ENCODE results near the gene DDX17.

DDX17 gene

GRCh38 chr22:38506118-38506962 is at the start of gene DDX17:
TSS of gene DDX17 (minus strand) at chr22:38506311.
- DNase-seq (ENCODE audit: low read depth) = peak; percentile 86

DNA sequence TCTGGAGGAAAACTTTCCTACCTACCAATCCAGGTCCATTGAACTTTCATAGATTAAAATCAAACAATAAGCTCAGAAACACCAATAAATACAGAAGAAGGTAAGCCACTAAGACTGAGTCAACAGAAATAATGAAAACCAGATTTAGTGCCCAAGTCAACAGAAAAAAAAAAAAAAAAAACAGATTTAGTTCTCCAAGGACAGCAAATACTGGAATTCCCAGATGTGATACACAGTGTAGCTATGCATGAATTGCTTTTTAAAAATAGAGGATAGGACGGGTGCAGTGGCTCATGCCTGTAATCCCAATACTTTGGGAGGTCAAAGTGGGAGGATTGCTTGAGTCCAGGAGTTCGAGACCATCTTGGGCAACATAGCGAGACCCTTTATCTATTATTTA is 48.2 kb upstream of the DDX17 start:
- no peak for DNase-seq (ENCODE audit: low read depth)

GRCh38 chr22:38549101-38549894 is 43.2 kb upstream of the DDX17 start:
- DNase-seq (ENCODE audit: low read depth) = no peak

DNA sequence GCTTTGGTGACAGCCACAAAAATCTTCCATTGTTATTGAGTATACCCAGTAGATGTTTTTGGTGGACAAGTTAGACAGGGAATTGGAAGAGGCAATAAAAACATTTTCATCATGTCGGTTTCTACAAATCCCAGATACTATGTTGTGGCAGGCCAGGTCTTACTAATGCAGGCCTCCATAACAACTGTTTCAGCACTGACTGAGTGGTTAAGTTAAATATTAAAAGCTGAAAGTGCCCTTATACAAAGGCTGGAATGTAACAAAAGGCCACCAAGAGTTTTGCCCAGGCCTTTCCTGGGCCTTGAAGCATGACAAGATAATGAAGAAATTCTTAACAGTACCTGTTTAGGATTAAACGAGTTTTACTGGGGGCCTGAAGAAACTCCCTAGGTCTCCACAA is 34.6 kb upstream of the DDX17 start:
- DNase-seq (ENCODE audit: low read depth) = no peak

GRCh38 chr22:38531251-38531938 is 25.3 kb upstream of the DDX17 start:
- no peak for DNase-seq (ENCODE audit: low read depth)

GRCh38 chr22:38524429-38524828 is 18.3 kb upstream of the DDX17 start:
- no peak for DNase-seq (ENCODE audit: low read depth)

DNA sequence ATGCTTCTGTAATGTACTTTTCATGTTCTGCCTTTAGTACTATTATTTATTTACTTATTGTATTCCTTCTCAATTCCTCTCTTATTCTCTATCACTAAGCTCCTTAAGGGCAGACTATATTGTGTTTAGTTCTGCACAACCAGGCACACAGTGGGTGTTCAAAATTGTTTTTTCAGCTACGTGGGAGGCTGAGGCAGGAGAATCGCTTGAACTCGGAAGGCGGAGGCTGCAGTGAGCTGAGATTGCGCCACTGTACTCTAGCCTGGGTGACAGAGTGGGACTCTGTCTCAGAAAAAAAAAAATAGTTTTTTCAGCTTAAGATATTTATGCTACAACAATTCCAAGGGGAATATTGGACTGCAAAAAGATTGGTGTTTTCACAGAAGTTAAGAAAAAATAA is 17.4 kb upstream of the DDX17 start:
- DNase-seq (ENCODE audit: low read depth) = no peak

GRCh38 chr22:38523029-38523428 is 16.9 kb upstream of the DDX17 start:
- no peak for DNase-seq (ENCODE audit: low read depth)

- DNase-seq (ENCODE audit: low read depth) = no peak
Observed at GRCh38 chr22:38519453-38520250, 13.5 kb upstream of the DDX17 start.

- DNase-seq (ENCODE audit: low read depth) = no peak
Observed at GRCh38 chr22:38518620-38519019, 12.5 kb upstream of the DDX17 start.

DNA sequence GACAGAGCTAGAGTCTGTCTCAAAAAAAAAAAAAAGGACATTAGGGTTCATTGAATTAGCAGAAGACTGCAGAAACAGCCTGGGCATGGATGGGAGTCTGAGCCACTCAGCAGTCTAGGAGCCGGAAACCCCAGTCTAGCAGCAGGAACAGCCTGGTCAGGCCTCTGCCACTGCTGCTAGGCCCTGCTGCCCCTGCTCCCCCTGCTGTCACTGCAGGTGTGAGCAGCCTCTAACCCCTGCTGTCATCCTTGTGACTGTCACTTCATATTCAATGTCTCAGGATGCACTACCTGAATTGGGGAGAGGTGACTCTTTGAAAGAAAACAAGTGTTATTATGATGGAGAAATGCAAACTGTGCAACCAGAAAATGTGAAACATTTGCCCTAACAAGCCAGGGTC is 7.0 kb upstream of the DDX17 start:
- no peak for DNase-seq (ENCODE audit: low read depth)

DNA sequence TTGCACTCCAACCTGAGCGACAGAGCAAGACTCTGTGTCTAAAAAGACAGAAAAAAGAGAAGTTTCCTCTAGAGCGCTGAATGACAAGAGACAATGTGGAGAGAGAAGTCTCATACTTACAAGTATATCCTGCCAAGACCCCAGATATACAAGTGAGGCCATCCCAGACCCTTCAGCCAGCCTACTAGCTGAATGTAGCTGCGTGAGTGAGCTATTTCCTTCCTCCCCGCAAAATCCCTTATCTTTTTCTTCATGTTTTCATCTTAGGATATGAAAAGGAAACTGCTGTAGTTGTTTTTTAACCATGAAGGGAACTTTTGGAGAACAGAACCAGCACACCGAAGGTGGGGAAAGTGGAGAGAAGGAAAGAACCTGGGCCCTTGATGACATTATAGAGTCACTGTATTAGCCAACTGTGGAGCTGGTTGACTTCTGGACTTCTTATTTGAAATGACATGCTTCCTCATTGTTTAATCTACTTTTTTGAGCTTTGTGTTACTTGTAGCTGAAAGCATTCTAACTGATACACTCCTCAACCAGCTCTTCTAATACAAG is 4.4 kb upstream of the DDX17 start:
- DNase-seq (ENCODE audit: low read depth) = no peak

DNA sequence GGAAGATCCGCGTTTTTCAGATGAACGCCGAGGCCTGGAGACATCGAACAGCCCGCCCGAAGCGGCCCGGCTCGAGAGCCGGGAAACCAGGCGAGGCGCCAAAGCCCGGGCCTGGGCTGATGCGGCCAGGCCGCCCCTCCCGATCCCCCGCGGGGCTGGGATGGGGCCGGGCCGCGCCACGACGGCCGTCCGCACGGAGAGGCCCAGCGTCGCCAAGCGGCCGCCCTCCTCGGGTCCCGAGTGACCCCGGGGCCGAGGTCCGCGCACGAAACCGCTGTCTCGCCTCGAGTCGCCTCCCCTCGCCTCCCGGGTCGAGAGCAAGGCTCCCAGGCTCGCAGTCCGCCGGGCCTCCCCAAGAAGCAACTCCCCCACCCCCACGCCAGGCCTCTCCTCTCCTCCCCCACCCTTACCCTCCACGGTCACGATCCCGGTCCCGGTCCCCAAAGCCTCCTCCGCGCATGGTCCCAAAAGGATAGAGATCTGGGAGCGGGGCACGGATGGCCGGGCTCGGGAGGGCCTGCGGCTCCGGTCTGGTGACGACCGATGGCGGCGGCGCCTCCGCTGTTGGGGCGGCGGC is 482 bp downstream of the DDX17 start:
- peak; percentile 41 for DNase-seq (ENCODE audit: low read depth)

DNA sequence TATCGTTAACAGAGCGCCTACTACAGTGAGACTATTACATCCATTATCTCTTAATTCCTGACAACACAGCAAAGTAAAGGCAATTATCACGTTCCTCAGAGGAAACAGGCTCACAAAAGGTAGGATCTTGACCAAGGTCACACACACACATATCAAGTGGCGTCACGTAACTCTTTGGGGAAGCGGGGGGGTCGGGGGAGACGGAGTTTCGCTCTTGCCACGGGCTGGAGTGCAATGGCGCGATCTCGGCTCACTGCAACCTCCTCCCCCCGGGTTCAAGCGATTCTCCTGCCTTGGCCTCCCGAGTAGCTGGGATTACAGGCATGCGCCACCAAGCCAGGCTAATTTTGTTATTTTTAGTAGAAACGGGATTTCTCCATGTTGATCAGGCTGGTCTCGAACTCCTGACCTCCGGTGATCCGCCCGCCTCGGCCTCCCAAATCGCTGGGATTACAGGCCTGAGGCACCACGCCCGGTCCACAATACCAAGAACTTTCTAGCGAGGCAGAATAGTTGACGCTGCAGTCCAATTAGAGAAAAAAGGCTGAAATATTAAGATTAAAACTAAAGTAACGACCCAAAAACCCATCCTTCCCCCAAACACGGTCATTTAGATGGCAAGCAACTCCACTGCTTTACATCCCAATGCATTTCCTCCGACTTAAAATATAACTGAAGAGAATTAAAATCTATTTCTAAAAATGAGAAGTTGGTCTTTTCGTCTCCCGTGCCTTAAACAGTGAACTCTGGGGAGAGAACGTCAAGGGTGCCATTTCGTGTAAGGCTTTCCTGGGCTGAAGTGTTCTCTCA is 1.2 kb downstream of the DDX17 start:
- peak; percentile 45 for DNase-seq (ENCODE audit: low read depth)

DNA sequence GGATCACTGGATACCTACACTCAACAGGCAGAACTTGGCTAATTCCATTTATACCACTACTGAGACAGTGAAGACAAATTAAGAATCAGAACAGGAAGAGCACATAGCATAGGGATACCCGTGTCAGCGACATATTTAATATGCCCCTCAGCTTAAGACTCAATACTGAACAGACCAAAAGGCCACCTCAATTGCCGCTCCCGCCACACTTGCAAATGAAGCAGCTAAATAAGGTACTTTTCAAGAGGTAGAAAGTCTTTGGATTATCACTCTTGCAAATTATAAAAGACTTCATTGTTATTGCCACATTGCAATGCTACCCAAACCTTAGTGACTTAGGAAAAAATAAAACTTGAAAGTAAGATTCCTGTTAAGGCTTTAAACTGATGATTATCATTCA is 3.1 kb downstream of the DDX17 start:
- no peak for DNase-seq (ENCODE audit: low read depth)

GRCh38 chr22:38501797-38502672 is 4.1 kb downstream of the DDX17 start:
- DNase-seq (ENCODE audit: low read depth) = no peak

GRCh38 chr22:38497869-38498268 is 8.2 kb downstream of the DDX17 start:
- DNase-seq (ENCODE audit: low read depth) = no peak

DNA sequence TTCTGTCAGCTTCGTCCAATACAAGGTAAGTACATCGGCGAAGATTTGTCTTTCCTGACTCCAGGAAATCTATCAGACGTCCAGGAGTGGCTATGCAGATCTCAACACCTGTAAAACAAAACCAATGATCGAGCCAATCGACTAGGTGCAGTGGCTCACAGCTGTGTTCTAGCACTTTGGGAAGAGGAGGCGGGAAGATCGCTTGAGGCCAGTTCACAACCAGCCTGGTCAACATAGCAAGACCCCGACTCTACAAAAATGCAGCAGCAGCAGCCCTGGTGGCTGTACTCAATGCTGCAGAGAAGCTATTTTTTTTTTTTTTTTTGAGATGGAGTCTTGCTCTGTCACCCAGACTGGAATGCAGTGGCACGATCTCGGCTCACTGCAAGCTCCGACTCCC is 11.2 kb downstream of the DDX17 start:
- no peak for DNase-seq (ENCODE audit: low read depth)

- DNase-seq (ENCODE audit: low read depth) = no peak
Observed at GRCh38 chr22:38494498-38494897, 11.6 kb downstream of the DDX17 start.
